GM12875 (cell line): Measurements from ENCODE around the gene HOXC6.

Experiments used
- H3K4me3 ChIP-seq: one replicate; pipeline ENCODE4 v1.5.1; 2011; ENCODE audit warnings: low read depth, low read length, control low read depth
- TF ChIP-seq, protein P1 (sequence below): IDR thresholded peaks from 2 replicates; pipeline ENCODE4 v1.5.1; 2011; ENCODE audit warnings: low read depth, mild to moderate bottlenecking, control low read depth, inconsistent platforms, low read length, moderate library complexity, borderline replicate concordance; ENCODE audit not compliant: insufficient read depth

Gene HOXC6

DNA sequence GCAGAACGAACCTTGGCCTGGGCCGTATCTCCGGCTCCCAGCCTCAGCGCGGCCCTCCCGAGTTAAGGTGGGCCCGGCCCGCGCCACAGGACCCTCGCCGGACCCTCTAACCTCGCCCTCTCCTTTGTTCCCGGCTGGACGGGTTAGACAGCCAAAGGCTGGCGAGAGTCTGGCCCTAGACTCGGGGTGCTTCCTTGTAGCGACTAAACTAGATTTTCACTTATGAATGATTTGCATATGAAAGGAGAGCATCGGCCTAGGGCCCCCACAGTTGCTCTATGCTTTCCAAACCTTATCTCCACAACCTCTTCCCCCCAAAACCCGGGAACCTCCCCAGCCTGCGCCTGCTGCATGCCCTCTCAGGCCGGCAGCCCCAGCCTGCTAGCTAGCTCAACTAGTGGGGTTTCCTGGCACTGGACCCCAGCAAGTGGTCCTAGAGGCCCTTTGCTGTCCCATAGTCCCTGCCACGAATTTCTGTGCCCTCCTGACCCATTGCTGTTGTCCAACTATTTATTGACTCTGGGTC is 6.6 kb downstream of the HOXC6 start:
- no peak overlapping the region for H3K4me3 ChIP-seq
- TF ChIP-seq, protein P1, sequence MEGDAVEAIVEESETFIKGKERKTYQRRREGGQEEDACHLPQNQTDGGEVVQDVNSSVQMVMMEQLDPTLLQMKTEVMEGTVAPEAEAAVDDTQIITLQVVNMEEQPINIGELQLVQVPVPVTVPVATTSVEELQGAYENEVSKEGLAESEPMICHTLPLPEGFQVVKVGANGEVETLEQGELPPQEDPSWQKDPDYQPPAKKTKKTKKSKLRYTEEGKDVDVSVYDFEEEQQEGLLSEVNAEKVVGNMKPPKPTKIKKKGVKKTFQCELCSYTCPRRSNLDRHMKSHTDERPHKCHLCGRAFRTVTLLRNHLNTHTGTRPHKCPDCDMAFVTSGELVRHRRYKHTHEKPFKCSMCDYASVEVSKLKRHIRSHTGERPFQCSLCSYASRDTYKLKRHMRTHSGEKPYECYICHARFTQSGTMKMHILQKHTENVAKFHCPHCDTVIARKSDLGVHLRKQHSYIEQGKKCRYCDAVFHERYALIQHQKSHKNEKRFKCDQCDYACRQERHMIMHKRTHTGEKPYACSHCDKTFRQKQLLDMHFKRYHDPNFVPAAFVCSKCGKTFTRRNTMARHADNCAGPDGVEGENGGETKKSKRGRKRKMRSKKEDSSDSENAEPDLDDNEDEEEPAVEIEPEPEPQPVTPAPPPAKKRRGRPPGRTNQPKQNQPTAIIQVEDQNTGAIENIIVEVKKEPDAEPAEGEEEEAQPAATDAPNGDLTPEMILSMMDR: no peak

DNA sequence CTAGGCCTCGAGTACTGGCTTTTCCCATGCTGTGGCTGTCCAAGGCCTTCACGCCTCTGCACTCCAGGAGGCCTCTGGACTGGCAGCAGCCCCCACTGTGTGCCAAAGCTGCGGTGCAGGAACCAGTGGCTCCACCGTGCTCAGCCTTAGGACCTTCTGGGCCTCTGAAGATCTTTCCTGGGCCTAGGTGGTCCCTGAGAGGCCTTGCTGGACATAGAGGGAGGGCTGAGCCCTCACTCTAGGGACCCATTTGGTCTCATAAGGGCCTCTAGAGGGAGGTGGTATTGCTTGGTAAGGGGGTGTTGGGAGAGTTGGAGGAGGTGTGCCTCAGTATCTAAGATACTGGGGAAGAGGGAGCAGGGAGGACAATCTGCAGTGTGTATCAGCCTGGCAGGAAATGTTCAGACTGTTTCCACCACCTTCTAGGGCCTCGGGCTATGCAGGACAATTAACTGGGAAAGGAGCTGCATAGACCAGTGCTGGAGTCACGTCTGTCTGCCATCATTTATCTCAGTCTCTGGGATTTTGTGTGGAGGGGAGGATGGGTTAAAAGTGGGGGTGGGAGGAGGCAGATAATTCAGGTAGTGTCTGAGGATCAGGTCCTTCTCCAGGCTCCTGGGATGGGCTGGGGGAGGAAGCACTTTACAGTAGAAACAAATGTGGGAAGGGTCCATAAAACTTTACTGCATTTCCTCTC is 7.5 kb downstream of the HOXC6 start:
- H3K4me3 ChIP-seq: no peak overlapping the region
- TF ChIP-seq, protein P1: no peak

DNA sequence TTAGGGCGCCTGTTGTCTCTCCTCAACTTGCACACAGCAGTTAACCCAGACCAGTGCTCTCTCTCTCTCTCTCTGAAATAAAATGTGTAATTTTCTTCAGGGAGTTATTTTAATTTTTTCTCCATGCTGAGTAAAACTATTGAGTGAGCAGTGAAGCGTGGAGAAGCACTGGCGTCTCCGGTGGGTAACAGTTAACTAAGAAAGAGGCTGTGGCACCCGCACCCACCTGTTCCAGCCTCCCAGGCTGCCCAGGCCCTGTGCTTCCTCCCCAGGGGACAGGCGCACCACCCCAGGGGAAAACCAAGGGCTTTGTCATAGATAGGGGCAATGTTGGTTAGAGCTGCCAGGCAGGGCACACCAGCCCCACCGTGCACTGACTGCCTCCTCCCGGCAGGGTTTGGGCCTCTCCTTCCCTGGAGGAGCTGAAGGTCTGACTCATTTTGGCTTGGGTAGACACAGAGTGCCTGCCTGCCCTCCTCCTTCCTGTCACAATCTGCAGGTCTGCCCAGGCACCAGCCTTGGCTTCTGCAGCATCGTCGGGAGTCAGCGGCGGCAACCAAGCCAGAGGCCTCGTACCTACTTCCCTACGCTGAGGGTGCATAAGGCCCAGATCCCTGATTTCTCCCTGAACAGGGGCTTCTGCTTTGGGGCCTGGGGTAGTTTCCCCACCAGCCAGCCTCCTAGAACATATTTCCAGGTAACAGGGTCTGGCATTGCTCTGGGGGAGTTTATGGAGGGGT is 8.6 kb downstream of the HOXC6 start:
- TF ChIP-seq, protein P1: no peak
- no peak overlapping the region for H3K4me3 ChIP-seq

DNA sequence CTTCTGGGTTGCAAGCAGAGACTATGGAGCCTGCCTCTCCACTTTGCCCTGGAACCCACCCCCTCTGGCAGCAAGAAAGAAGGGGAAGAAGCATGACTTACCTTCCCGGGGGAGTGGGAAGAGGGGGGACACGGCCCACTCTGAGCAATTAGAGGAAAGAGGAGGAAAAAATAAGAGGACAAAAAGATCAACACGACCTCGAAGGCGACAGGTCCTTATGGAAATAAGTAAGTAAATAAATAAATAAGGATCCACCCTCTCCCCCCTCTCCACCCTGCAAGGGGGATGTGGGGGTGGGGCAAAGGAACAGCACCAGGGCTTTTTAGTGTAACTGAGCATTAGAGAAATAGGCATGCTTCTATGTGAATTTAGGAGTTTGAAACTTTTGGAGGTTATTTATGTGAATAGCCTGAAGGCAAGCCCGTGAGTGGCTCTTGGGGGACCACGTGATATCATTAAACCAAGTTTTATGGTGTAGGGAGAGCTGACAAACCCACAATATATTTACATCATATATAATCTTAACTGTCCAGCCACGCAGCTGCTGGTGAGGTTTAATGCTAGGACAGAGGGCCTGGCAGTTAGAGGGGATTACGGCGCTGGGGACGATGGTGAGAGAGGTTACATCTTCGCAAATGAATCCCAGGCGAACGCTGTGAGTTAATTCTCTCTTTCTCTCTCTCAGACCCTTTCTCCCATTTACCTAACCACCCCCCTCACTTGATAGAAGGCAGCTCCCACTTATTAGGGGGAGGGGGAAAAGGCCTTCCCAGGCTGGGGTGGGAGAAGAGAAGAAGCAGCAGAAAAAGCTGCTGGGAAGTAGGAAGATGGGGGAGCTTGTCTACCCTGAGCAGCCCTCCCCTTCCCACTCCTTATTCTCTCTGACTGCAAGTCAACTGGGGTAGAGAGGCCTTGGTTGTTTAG is 9.4 kb downstream of the HOXC6 start:
- TF ChIP-seq, protein P1: no peak
- H3K4me3 ChIP-seq: no peak overlapping the region

DNA sequence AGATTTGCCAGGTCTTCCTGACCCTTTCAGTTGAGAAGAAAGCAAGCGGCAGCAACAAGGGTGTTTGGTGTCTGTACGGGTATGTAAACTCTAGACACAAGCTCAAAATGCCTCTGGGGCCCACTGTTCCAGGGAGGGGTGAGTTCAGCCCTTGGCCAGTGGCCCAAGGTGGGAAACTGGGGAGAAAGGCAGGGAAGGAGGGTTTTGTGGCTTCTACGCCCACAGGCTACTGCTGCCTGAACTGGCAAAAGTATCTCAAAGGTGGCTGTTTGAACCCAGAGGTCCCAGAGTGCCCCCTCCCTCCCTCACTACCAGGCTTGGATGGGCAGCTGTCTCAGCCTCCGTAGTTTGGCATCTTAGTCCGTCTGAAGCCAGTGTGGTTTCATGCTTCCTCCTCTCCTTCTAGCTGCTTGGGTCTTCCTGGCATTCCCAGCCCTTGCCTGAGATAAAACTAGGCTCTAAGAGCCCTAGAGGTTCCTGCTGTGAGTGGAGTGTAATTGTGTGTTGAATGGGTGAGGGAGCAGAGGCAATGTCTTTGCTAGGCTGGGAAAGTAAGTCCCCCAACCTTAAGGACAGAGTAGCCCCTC is 10.1 kb downstream of the HOXC6 start:
- no peak overlapping the region for H3K4me3 ChIP-seq
- TF ChIP-seq, protein P1: no peak

DNA sequence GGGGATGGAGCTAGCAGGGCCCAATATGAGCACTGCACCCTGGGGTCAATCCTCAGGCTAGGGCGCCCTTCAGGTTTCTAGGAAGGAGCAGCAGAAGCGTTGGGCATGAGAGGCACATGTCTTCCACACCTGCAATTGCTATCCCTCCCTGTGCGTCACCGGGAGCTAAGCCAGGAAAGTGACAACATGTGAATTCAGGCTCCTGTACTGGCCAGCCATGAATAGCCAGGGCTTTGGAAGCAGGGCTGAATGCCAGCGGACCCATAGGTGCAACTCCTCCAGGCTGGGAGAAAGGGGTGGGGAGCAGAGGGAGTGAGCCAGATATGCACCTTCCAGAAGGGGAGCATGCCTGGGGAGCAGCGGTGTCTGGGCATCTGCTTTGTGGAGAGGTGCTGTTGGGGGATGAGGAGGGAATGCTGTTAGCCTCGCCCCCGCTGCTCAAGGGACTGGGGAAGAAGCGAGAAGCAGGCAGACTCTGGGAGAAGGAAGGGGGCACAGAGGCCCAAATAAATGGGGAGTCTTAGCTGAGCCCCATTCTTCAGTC is 10.7 kb downstream of the HOXC6 start:
- H3K4me3 ChIP-seq: no peak overlapping the region
- TF ChIP-seq, protein P1: no peak
